ENCODE results near the gene LRFN2. TPM values are rescaled to one million over a fixed set of nuclear protein-coding genes. Genes with fewer than 3 reads are reported as not detected.

Gene LRFN2
- polyA plus RNA-seq, 1 experiment = not detected

GRCh38 chr6:40376113-40376650 lies 211.0 kb downstream of the LRFN2 start:
- Histone ChIP-seq H3K4me3 (ENCODE audit: low read depth, low read length) (no peak overlapping the region), H3K9me3 (ENCODE audit: control insufficient read depth, insufficient read depth, low read length) (peaks cover 5% of the 10 kb centered on the region; the same call in 1 of the 2 replicates), H3K27ac (ENCODE audit: low read depth, low read length) (no peak overlapping the region), H3K27me3 (ENCODE audit: control insufficient read depth, insufficient read depth, low read length) (no peaks in the 10 kb centered on the region)
- DNase-seq (ENCODE audit: low read depth, low spot score) = no peak
- ChIA-PET POLR2A (no interaction called here), CTCF (no interaction called here)
- TF ChIP-seq CTCF (IDR thresholded peaks at IDR 0.05; ENCODE audit: low read depth, low read length) = no peak

GRCh38 chr6:40373267-40373666 lies 213.9 kb downstream of the LRFN2 start:
- Histone ChIP-seq H3K27me3 (ENCODE audit: control insufficient read depth, insufficient read depth, low read length) (no peaks in the 10 kb centered on the region), H3K9me3 (ENCODE audit: control insufficient read depth, insufficient read depth, low read length) (no peaks in the 10 kb centered on the region; the same call in 1 of the 2 replicates), H3K4me3 (ENCODE audit: low read depth, low read length) (no peak overlapping the region), H3K27ac (ENCODE audit: low read depth, low read length) (no peak overlapping the region)
- CTCF ChIA-PET = no interaction called here
- TF ChIP-seq CTCF (IDR thresholded peaks at IDR 0.05; ENCODE audit: low read depth, low read length) = no peak
- no peak for DNase-seq (ENCODE audit: low read depth, low spot score)
- POLR2A ChIA-PET = no interaction called here

GRCh38 chr6:40371621-40372020 lies 215.5 kb downstream of the LRFN2 start:
- no peaks in the 10 kb centered on the region for H3K9me3 ChIP-seq (ENCODE audit: control insufficient read depth, insufficient read depth, low read length)
- H3K27me3 ChIP-seq (ENCODE audit: control insufficient read depth, insufficient read depth, low read length) = no peaks in the 10 kb centered on the region
- no peak for TF ChIP-seq CTCF (IDR thresholded peaks at IDR 0.05; ENCODE audit: low read depth, low read length)
- no peak for DNase-seq (ENCODE audit: low read depth, low spot score)
- ChIA-PET POLR2A (no interaction called here), CTCF (no interaction called here)
- H3K27ac ChIP-seq (ENCODE audit: low read depth, low read length) = no peak overlapping the region
- no peak overlapping the region for H3K4me3 ChIP-seq (ENCODE audit: low read depth, low read length)

DNA sequence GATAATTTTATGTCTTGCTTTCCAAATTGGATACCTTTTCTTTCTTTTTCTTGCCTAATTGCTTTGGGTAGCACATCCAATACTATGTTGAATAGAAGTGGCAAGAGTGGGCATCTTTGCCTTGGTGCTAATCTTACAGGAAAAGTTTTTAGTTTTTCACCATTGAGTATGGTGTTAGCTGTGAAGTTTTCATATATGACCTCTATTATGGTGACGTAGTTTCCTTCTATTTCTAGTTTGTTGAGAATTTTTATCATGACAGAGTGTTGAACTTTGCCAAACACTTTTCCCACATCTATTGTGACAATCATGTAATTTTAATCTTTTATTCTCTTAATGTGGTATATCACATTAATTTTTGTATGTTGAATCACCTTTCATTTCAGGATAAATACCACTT lies 216.1 kb downstream of the LRFN2 start:
- H3K27me3 ChIP-seq (ENCODE audit: control insufficient read depth, insufficient read depth, low read length) = no peaks in the 10 kb centered on the region
- H3K9me3 ChIP-seq (ENCODE audit: control insufficient read depth, insufficient read depth, low read length) = no peaks in the 10 kb centered on the region
- ChIA-PET POLR2A (no interaction called here), CTCF (no interaction called here)
- DNase-seq (ENCODE audit: low read depth, low spot score) = no peak
- H3K4me3 ChIP-seq (ENCODE audit: low read depth, low read length) = no peak overlapping the region
- no peak for TF ChIP-seq CTCF (IDR thresholded peaks at IDR 0.05; ENCODE audit: low read depth, low read length)
- H3K27ac ChIP-seq (ENCODE audit: low read depth, low read length) = no peak overlapping the region

DNA sequence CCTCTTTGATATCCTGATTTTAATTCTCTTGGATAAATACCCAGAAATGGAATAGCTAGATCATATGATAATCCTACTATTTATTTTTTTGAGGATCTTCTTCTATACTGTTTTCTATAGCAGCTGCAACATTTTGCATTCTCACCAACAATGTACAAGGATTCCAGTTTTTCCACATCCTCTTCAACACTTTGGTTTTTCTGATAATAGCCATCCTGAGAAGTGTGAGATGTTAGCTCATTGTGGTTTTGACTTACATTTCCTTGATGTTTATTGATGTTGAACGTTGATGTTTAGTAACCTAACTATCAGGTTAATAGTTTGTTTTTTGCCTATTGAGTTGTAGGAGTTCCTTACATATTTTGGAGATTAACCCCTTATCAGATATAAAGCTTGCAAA lies 217.3 kb downstream of the LRFN2 start:
- DNase-seq (ENCODE audit: low read depth, low spot score) = no peak
- ChIA-PET CTCF (no interaction called here), POLR2A (no interaction called here)
- TF ChIP-seq CTCF (IDR thresholded peaks at IDR 0.05; ENCODE audit: low read depth, low read length) = no peak
- Histone ChIP-seq H3K9me3 (ENCODE audit: control insufficient read depth, insufficient read depth, low read length) (no peaks in the 10 kb centered on the region), H3K27ac (ENCODE audit: low read depth, low read length) (no peak overlapping the region), H3K27me3 (ENCODE audit: control insufficient read depth, insufficient read depth, low read length) (no peaks in the 10 kb centered on the region), H3K4me3 (ENCODE audit: low read depth, low read length) (no peak overlapping the region)
